H1 (cell line): Measurements from ENCODE around the gene SOX13. TPM values are rescaled to one million over a fixed set of nuclear protein-coding genes. Genes with fewer than 3 reads are reported as not detected.

Experiments used
- ATF3 ChIP-seq: IDR thresholded peaks from 2 replicates; pipeline ENCODE4 v1.6.1; 2011; ENCODE audit warnings: low read depth, mild to moderate bottlenecking, low read length; ENCODE audit not compliant: insufficient read depth
- BCL11A ChIP-seq, 2 experiments: IDR thresholded peaks; one replicate each; pipeline ENCODE4 v1.6.1; 2011; ENCODE audit warnings: low read depth in 2 of 2, low read length in 2 of 2, mild to moderate bottlenecking in 2 of 2
- CBX8 ChIP-seq: fragments of 300-800, 300-1000 bp; sonication (generic); IDR thresholded peaks from 2 replicates; pipeline ENCODE4 v1.7.1; 2016; ENCODE audit warnings: low read depth, low read length, borderline replicate concordance
- CHD7 ChIP-seq: fragments of 300-600 bp; sonication (generic); IDR thresholded peaks from 2 replicates; pipeline ENCODE4 v1.7.1; 2012; ENCODE audit warnings: low read length, moderate library complexity, mild to moderate bottlenecking, inconsistent platforms; ENCODE audit not compliant: insufficient replicate concordance
- GTF2F1 ChIP-seq: IDR thresholded peaks from 2 replicates; pipeline ENCODE4 v1.6.1; 2012; ENCODE audit warnings: low read depth, low read length, improper control_type of control experiment, borderline replicate concordance
- POLR2AphosphoS5 ChIP-seq: IDR thresholded peaks from 2 replicates; pipeline ENCODE4 v1.6.1; 2011; ENCODE audit warnings: low read depth, low read length
- POU5F1 ChIP-seq: IDR thresholded peaks from 2 replicates; pipeline ENCODE4 v1.6.1; 2011; ENCODE audit warnings: low read depth, mild to moderate bottlenecking, low read length, moderate library complexity
- SAP30 ChIP-seq: fragments of 300-600 bp; sonication (generic); IDR thresholded peaks from 2 replicates; pipeline ENCODE4 v1.7.1; 2012; ENCODE audit warnings: low read length, moderate library complexity, mild to moderate bottlenecking, inconsistent platforms; ENCODE audit not compliant: insufficient read depth, insufficient replicate concordance
- TAF1 ChIP-seq: IDR thresholded peaks from 2 replicates; pipeline ENCODE4 v1.6.1; 2011; ENCODE audit warnings: mild to moderate bottlenecking, low read depth, low read length
- TCF12 ChIP-seq: IDR thresholded peaks from 2 replicates; pipeline ENCODE4 v1.6.1; 2011; ENCODE audit warnings: low read depth, mild to moderate bottlenecking, low read length
- YY1 ChIP-seq: IDR thresholded peaks from 2 replicates; pipeline ENCODE4 v1.6.1; 2011; ENCODE audit warnings: low read depth, mild to moderate bottlenecking, low read length
- polyA plus RNA-seq, 7 experiments: library from polyadenylated mRNA; depleted of rRNA in 3 of 7; stranded (reverse) in 5 of 7; unstranded in 2 of 7; fragments of >200 nt in 5 of 7; fragments of 200-250 nt in 2 of 7; gene quantifications; 1 replicate in 5 of 7; 2 replicates in 1 of 7; 4 replicates in 1 of 7; pipeline versions ENCODE4 v1.2.1 to v1.2.3, GENCODE V29; 2011 to 2013; ENCODE audit warnings: missing spikeins in 2 of 7, mixed read lengths in 2 of 7
- total RNA-seq: library from RNA; stranded (reverse); fragmentation: NEBNext Ultra II Directional; extraction: Animal tissue kit (Norgen Biotek cat#: 25700); gene quantifications from 2 replicates; pipeline ENCODE4 v1.2.1, GENCODE V29; 2021

Gene SOX13
- total and polyA plus RNA-seq, 2 of the 8 experiments (the other 6 are each of a cell fraction or from before 2014, with no cell fraction given): 113 to 173 TPM

- no peak for TF ChIP-seq CHD7
- TF ChIP-seq CBX8: no peak
- TF ChIP-seq TCF12: no peak
- no peak for TF ChIP-seq TAF1
- TF ChIP-seq GTF2F1: no peak
- no peak for TF ChIP-seq POU5F1
- no peak for TF ChIP-seq ATF3
- no peak for TF ChIP-seq YY1
- TF ChIP-seq SAP30: no peak
- TF ChIP-seq BCL11A (IDR thresholded peaks at IDR 0.05; ENCODE audit: low read depth in 2 of 2, low read length in 2 of 2): no peak
- no peak for TF ChIP-seq POLR2AphosphoS5
Observed at GRCh38 chr1:204087893-204088528, 15.1 kb downstream of the SOX13 start (continued).
